B cell (primary cell): ENCODE data around the gene EXOC6B. TPM values are rescaled to one million over a fixed set of nuclear protein-coding genes. Genes with fewer than 3 reads are reported as not detected.
A peak's percentile ranks its signal among the peaks of the same experiment; 100 is the strongest.

ENCODE experiments used
- ATAC-seq: fragments of 200-7000 bp; cut with Tn5 transposase; one replicate; pipeline ENCODE4 v1.10.0; 2021; ENCODE audit warnings: low read depth, mild to moderate bottlenecking, moderate number of reproducible peaks, moderate library complexity
- CTCF ChIA-PET: fragments of 350-600 bp; sonication (Branson Sonifier 250); formaldehyde crosslinking; loops from one replicate; lab custom pipeline; 2021; ENCODE audit warnings: antibody characterized with exemption, inconsistent platforms; lab: Charles Lee
- POLR2A ChIA-PET: fragments of 350-600 bp; sonication (Branson Sonifier 250); formaldehyde crosslinking; loops from one replicate; lab custom pipeline; 2021; ENCODE audit warnings: antibody characterized with exemption; lab: Charles Lee
- DNase-seq: peaks from one replicate; pipeline ENCODE4 v3.0.0; 2013
- H2AFZ ChIP-seq: 2 replicates; pipeline ENCODE4 v1.6.1; 2012; ENCODE audit warnings: mild to moderate bottlenecking, low read depth, low read length; ENCODE audit not compliant: insufficient read depth, poor library complexity, severe bottlenecking
- H3K27ac ChIP-seq, 2 donors: 1 replicate in 1 of 2; 2 replicates in 1 of 2; pipeline ENCODE4 v1.5.1; 2012 to 2013; ENCODE audit warnings: low read length in 2 of 2, mild to moderate bottlenecking in 2 of 2, moderate library complexity in 1 of 2
- H3K27me3 ChIP-seq, 4 experiments: fragments of 200-600 bp in 1 of 4; sonication (generic) in 1 of 4; replicated peaks in 1 of 4; 1 replicate in 2 of 4; 2 replicates in 2 of 4; pipeline versions ENCODE4 v1.6.1 to v1.7.0; 2013 to 2016; ENCODE audit warnings: low read length in 3 of 4, mild to moderate bottlenecking in 2 of 4, mixed read lengths in 1 of 4, moderate library complexity in 1 of 4; ENCODE audit not compliant: insufficient read depth in 4 of 4, control insufficient read depth in 3 of 4; ENCODE audit errors: control extremely low read depth in 1 of 4
- H3K36me3 ChIP-seq, 2 experiments: replicated peaks in 1 of 2; 1 replicate in 1 of 2; 2 replicates in 1 of 2; pipeline versions ENCODE4 v1.6.1 to v1.7.1; 2013; ENCODE audit warnings: low read length in 1 of 2; ENCODE audit not compliant: insufficient read depth in 2 of 2, control insufficient read depth in 1 of 2; ENCODE audit errors: control extremely low read depth in 1 of 2, extremely low read depth in 1 of 2
- H3K4me1 ChIP-seq, 2 donors: fragments of 200-600 bp in 1 of 2; sonication (generic) in 1 of 2; 1 replicate in 1 of 2; 2 replicates in 1 of 2; pipeline versions ENCODE4 v1.5.1 to v1.6.1; 2013 to 2017; ENCODE audit warnings: low read length in 2 of 2; ENCODE audit not compliant: control insufficient read depth in 2 of 2, insufficient read depth in 2 of 2
- H3K4me2 ChIP-seq: replicated peaks from 2 replicates; pipeline ENCODE3; 2012; ENCODE audit warnings: mild to moderate bottlenecking, low read depth, low read length; ENCODE audit not compliant: poor library complexity, severe bottlenecking
- H3K4me3 ChIP-seq, 5 experiments: fragments of 200-600 bp in 1 of 5; sonication (generic) in 1 of 5; 1 replicate in 3 of 5; 2 replicates in 2 of 5; pipeline versions ENCODE4 v1.5.1 to v1.7.0; 2011 to 2016; ENCODE audit warnings: low read length in 4 of 5, mild to moderate bottlenecking in 4 of 5, low read depth in 2 of 5, control low read depth in 1 of 5, moderate library complexity in 1 of 5; ENCODE audit not compliant: insufficient read depth in 1 of 5; ENCODE audit errors: control extremely low read depth in 1 of 5, extremely low read depth in 1 of 5
- H3K79me2 ChIP-seq: fragments of 200-600 bp; sonication (generic); one replicate; pipeline ENCODE4 v1.6.0; 2016; ENCODE audit warnings: low read length; ENCODE audit not compliant: control insufficient read depth, insufficient read depth
- H3K9ac ChIP-seq: fragments of 200-600 bp; sonication (generic); 2 replicates; pipeline ENCODE4 v1.6.1; 2017; ENCODE audit warnings: mild to moderate bottlenecking, low read length, moderate library complexity
- H3K9me3 ChIP-seq, 3 donors: one replicate each; pipeline versions ENCODE4 v1.6.1 to v1.7.1; 2013; ENCODE audit warnings: low read length in 2 of 3; ENCODE audit not compliant: control insufficient read depth in 2 of 3, insufficient read depth in 1 of 3; ENCODE audit errors: control extremely low read depth in 1 of 3
- H4K20me1 ChIP-seq: 2 replicates; pipeline ENCODE4 v1.6.0; 2012; ENCODE audit warnings: mild to moderate bottlenecking, low read length; ENCODE audit not compliant: insufficient read depth, control insufficient read depth, poor library complexity, severe bottlenecking
- H3K27ac Mint-ChIP-seq: one replicate; pipeline ENCODE4 v1.8.0; 2021; ENCODE audit warnings: mixed read lengths
- H3K27me3 Mint-ChIP-seq: one replicate; pipeline ENCODE4 v1.8.0; 2021; ENCODE audit warnings: mixed read lengths
- H3K4me1 Mint-ChIP-seq: one replicate; pipeline ENCODE4 v1.8.0; 2021; ENCODE audit warnings: mixed read lengths
- H3K4me3 Mint-ChIP-seq: one replicate; pipeline ENCODE4 v1.8.0; 2021; ENCODE audit warnings: mixed read lengths
- H3K9me3 Mint-ChIP-seq: one replicate; pipeline ENCODE4 v1.8.0; 2022; ENCODE audit warnings: mixed read lengths; ENCODE audit not compliant: insufficient read depth
- CTCF ChIP-seq: fragments of 200-600 bp; IDR thresholded peaks from one replicate; pipeline ENCODE4 v1.8.0; 2022; ENCODE audit warnings: antibody characterized with exemption, mild to moderate bottlenecking
- EZH2 ChIP-seq: IDR thresholded peaks from 2 replicates; pipeline ENCODE4 v1.6.1; 2012; ENCODE audit warnings: borderline replicate concordance, low read depth, mild to moderate bottlenecking, moderate library complexity, low read length; ENCODE audit not compliant: insufficient read depth, poor library complexity, severe bottlenecking
- WGBS: methylation state at CpG from one replicate; pipeline ENCODE4 v1.1.5; 2013; ENCODE audit warnings: missing lambda C conversion rate; ENCODE audit not compliant: insufficient coverage; 5-methylcytosine and 5-hydroxymethylcytosine counted together
- intact Hi-C: fragments of 100-400 bp; cut with micrococcal nuclease; formaldehyde crosslinking; loops from one replicate; pipeline ENCODE4 v1.10.0; 2022
- polyA plus RNA-seq: library from polyadenylated mRNA; depleted of rRNA; stranded (reverse); fragments of >200 nt; gene quantifications from 2 replicates; pipeline ENCODE4 v1.2.3, GENCODE V29; 2012
- total RNA-seq, 2 donors: library from RNA; stranded (reverse); fragments of 120-200 nt in 1 of 2; gene quantifications; 1 replicate in 1 of 2; 2 replicates in 1 of 2; pipeline versions ENCODE4 v1.2.3 to v1.2.4, GENCODE V29; 2013 to 2022

EXOC6B gene
- total and polyA plus RNA-seq, 2 donors (not counting 1 experiment from before 2014, with no cell fraction given), result 4.8 to 22.6 TPM

GRCh38 chr2:72607189-72607588, 218.6 kb downstream of the EXOC6B start:
- DNase-seq (no peak), ATAC-seq (no peak)
- Histone ChIP-seq H4K20me1 (no peaks in the 10 kb centered on the region), H3K4me1 (no peaks in the 10 kb centered on the region), H3K4me3 (no peak overlapping the region), H3K36me3 (no peaks in the 10 kb centered on the region), H3K27ac (no peak overlapping the region), H3K9ac (no peak overlapping the region), H3K27me3 (no peaks in the 10 kb centered on the region), H3K4me2 (no peak overlapping the region), H3K79me2 (no peaks in the 10 kb centered on the region), H3K9me3 (no peaks in the 10 kb centered on the region), H2AFZ (no peak overlapping the region)
- Mint-ChIP-seq H3K9me3 (no peaks in the 10 kb centered on the region), H3K4me1 (peaks cover under 1% of the 10 kb centered on the region), H3K4me3 (no peak overlapping the region), H3K27ac (no peak overlapping the region), H3K27me3 (no peaks in the 10 kb centered on the region)
- ChIA-PET POLR2A (no interaction called here), CTCF (no interaction called here)
- intact Hi-C loops, result no loop called here
- TF ChIP-seq CTCF, result no peak
- TF ChIP-seq EZH2, result no peak
- 86% methylated on average over 2 of the region's 2 CpGs for WGBS

- no peaks in the 10 kb centered on the region for H3K9me3 ChIP-seq
- ATAC-seq (no peak), DNase-seq (peak; percentile 2)
- Mint-ChIP-seq H3K4me1 (no peaks in the 10 kb centered on the region), H3K27me3 (no peaks in the 10 kb centered on the region), H3K4me3 (no peak overlapping the region), H3K27ac (no peak overlapping the region), H3K9me3 (no peaks in the 10 kb centered on the region)
- POLR2A ChIA-PET, result no interaction called here
- no CpG with 5 or more reads among the region's 3 CpGs for WGBS
- no peak overlapping the region for H2AFZ ChIP-seq
- H3K27ac ChIP-seq, result no peak overlapping the region
- intact Hi-C loops, result no loop called here
- H3K4me2 ChIP-seq, result no peak overlapping the region
- H3K27me3 ChIP-seq, result no peaks in the 10 kb centered on the region
- CTCF ChIA-PET, result interaction anchor here (0.9 to 1.8 kb wide), 3 partner anchors 9 to 26 kb away, joined by 3 to 5 read pairs (median 4); no protein-coding TSS in a partner anchor
- no peak overlapping the region for H3K9ac ChIP-seq
- no peaks in the 10 kb centered on the region for H4K20me1 ChIP-seq
- no peaks in the 10 kb centered on the region for H3K36me3 ChIP-seq
- H3K4me1 ChIP-seq, result no peaks in the 10 kb centered on the region
- H3K4me3 ChIP-seq, result no peak overlapping the region
- H3K79me2 ChIP-seq, result no peaks in the 10 kb centered on the region
- peak; percentile 67 for TF ChIP-seq CTCF
- TF ChIP-seq EZH2, result no peak
Observed at GRCh38 chr2:72605836-72606442, 219.9 kb downstream of the EXOC6B start.
